Measurements from ENCODE around the gene ADNP2. TPM values are rescaled to one million over a fixed set of nuclear protein-coding genes. Genes with fewer than 3 reads are reported as not detected.

The ADNP2 gene
- total RNA-seq, 4 donors from 2014 or later, result 11.9 to 19.8 (median 15.2) TPM

DNA sequence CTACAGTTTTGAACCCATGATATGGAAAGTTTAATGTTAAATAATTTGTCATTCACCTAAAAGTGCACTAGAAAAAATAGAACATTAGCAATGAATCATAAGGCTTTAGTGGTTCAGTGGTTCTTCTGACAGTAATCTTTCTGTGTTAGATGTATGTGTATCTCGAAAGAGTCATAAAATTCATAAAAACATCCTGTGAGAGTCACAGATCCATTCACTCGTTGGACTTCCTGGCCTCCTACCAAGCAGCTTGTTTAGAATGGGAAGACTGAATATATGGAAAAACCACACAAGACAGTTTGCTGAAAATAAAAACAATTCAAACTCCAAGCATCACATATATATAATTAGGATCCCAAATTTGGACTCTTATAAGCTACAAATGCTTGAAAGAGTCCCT is 34.8 kb downstream of the ADNP2 start:
- no peak for TF ChIP-seq CTCF (IDR thresholded peaks at IDR 0.05; ENCODE audit: low read depth)

GRCh38 chr18:80145196-80145804 is 36.2 kb downstream of the ADNP2 start:
- no peak for TF ChIP-seq CTCF (IDR thresholded peaks at IDR 0.05; ENCODE audit: low read depth)

- TF ChIP-seq CTCF (IDR thresholded peaks at IDR 0.05; ENCODE audit: low read depth), result no peak
Measured at GRCh38 chr18:80147037-80147417, 38.0 kb downstream of the ADNP2 start.

GRCh38 chr18:80147418-80148325 is 38.6 kb downstream of the ADNP2 start:
- no peak for TF ChIP-seq CTCF (IDR thresholded peaks at IDR 0.05; ENCODE audit: low read depth)

DNA sequence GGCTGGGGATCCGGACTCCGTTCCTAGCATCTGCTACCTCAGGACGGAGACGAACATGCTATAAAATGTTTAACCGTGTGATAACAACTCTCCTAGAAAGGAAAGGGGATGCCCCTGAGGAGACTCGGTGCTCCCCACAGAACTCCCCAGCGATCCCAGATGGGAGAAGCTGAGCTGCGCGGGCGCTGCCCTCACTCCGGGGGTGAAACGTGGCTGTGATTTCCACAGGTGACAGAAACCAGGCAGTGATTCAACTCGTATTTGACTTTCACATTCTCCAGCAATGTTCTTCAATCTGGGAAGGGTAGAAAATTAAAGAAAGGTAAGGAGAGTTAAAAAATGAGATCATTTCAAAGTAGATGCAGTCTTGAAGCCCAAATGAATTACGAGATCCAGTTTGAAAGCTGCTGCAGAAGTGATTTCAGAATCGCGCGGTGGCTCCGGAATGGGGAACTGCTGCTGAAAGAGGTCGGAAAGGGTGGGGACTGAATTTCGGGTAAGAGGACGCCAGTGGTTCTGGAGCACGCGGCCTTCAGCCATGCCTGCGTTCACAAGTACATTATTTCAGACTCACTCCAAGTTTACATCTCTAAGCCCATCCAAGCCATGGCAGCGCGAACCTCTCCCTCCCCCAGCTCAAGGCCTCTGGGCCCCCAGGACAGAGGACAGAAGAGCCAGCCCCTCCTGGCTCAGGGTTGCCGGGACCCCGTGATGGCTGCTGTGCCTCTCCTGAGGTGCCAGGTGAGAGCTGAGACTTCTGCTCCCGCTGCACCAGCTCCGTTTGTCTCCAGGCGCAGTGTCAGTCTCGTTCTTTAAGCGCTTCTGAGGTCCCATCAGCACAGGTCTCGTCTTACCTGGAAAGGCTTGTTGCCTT is 39.5 kb downstream of the ADNP2 start:
- TF ChIP-seq CTCF (IDR thresholded peaks at IDR 0.05; ENCODE audit: low read depth), result no peak

GRCh38 chr18:80149667-80150066 is 40.6 kb downstream of the ADNP2 start:
- TF ChIP-seq CTCF (IDR thresholded peaks at IDR 0.05; ENCODE audit: low read depth), result no peak

DNA sequence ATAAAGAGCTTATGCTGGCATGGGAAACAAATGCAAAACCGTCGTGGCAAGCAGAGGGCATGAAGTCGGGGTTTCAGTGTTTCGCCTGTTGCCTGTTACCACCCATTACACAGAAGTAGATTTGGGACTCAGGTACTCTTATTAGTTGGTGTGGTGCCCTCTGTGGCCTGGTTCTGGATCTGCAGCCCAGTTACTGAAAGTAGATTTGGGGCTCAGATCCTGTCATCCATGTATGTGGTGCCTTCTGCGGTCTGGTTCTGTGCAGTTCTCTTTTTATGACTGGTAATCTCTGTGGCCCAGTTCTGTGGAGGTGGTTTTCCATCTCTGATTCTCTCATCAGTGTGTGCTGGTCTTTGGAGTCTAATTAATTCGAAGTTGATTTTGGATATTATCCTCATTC is 45.2 kb downstream of the ADNP2 start:
- no peak for TF ChIP-seq CTCF (IDR thresholded peaks at IDR 0.05; ENCODE audit: low read depth)

All from subcutaneous adipose tissue (tissue), 4 donors.